Esophagus muscularis mucosa (tissue), 4 donors: ENCODE results near the gene PLPPR3. TPM values are rescaled to one million over a fixed set of nuclear protein-coding genes. Genes with fewer than 3 reads are reported as not detected.
A peak's percentile ranks its signal among the peaks of the same experiment; 100 is the strongest.
"Not testable (repeated sequence)": the region's sequence is repeated elsewhere in the genome, so short reads cannot be mapped to it uniquely, and the experiment has no call there.

Experiments
- DNase-seq: peaks from one replicate; pipeline ENCODE4 v3.0.0-alpha.2; 2017; ENCODE audit errors: extremely low spot score
- H3K27ac ChIP-seq, 4 donors: fragments of 200-600 bp; sonication (generic); replicated peaks in 1 of 4; 1 replicate in 3 of 4; 2 replicates in 1 of 4; pipeline ENCODE4 v1.5.1; 2016 to 2019; ENCODE audit warnings: mild to moderate bottlenecking in 1 of 4
- H3K27me3 ChIP-seq, 4 donors: fragments of 200-600 bp; sonication (generic); one replicate each; pipeline versions ENCODE4 v1.5.1 to v1.6.0; 2016 to 2019
- H3K36me3 ChIP-seq, 4 donors: fragments of 200-600 bp; sonication (generic); one replicate each; pipeline ENCODE4 v1.5.1; 2016 to 2019
- H3K4me1 ChIP-seq, 4 donors: fragments of 200-600 bp; sonication (generic); one replicate each; pipeline ENCODE4 v1.5.1; 2016 to 2019
- H3K4me3 ChIP-seq, 4 donors: fragments of 200-600 bp; sonication (generic); 1 replicate in 2 of 4; 2 replicates in 2 of 4; pipeline ENCODE4 v1.5.1; 2016 to 2019; ENCODE audit warnings: mild to moderate bottlenecking in 4 of 4, moderate library complexity in 1 of 4
- H3K9me3 ChIP-seq, 4 donors: fragments of 200-600 bp; sonication (generic); 1 replicate in 3 of 4; 2 replicates in 1 of 4; pipeline ENCODE4 v1.5.1; 2016 to 2019
- CTCF ChIP-seq, 3 experiments: fragments of 200-600 bp in 2 of 3; fragments of 450-650 bp in 1 of 3; sonication (generic) in 2 of 3; IDR thresholded peaks; one replicate each; pipeline ENCODE4 v1.5.1; 2017 to 2019; ENCODE audit warnings: antibody characterized with exemption in 3 of 3, mild to moderate bottlenecking in 2 of 3, moderate library complexity in 1 of 3
- EP300 ChIP-seq: sonication (generic); formaldehyde crosslinking; IDR thresholded peaks from one replicate; pipeline ENCODE4 v1.6.1; 2017; ENCODE audit warnings: antibody characterized with exemption
- POLR2A ChIP-seq: fragments of 450-650 bp; IDR thresholded peaks from one replicate; pipeline ENCODE4 v1.6.1; 2017; ENCODE audit warnings: antibody characterized with exemption, moderate library complexity, mild to moderate bottlenecking, low read depth
- POLR2AphosphoS5 ChIP-seq, 2 donors: sonication (generic); formaldehyde crosslinking; IDR thresholded peaks; one replicate each; pipeline ENCODE4 v1.6.1; 2017; ENCODE audit warnings: antibody characterized with exemption in 2 of 2
- WGBS: methylation state at CpG from one replicate; pipeline ENCODE4 v1.1.5; 2018; 5-methylcytosine and 5-hydroxymethylcytosine counted together
- intact Hi-C: fragments of 100-400 bp; cut with DNase I; formaldehyde crosslinking; loops from one replicate; pipeline ENCODE4 v1.15.1; 2023
- total RNA-seq, 4 donors: library from RNA; depleted of rRNA; stranded (reverse); fragments of >200 nt; gene quantifications; one replicate each; pipeline versions ENCODE4 v1.1.0 to v1.2.1, GENCODE V29; 2016

Gene PLPPR3
- total RNA-seq, 4 donors from 2014 or later = not detected

DNA sequence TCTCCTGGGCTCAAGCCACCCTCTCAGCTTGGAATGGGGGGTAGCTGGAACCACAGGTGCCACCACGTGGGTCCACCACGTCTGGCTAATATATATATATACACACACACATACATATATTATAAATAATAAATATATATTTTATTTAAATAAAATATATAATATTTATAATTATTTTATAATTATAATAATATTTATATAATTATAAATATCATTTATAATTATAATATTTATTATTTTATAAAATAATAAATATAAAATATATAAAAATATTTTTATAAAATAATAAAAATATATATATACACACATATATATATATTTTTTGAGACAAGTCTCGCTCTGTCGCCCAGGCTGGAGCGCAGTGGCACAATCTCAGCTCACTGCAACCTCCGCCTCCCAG is 32.8 kb upstream of the PLPPR3 start:
- Histone ChIP-seq H3K27me3 (peaks cover 0 to 73% (median 21%) of the 10 kb centered on the region in 4 donors), H3K4me1 (peaks cover 9 to 32% (median 28%) of the 10 kb centered on the region in 4 donors), H3K9me3 (no peaks in the 10 kb centered on the region), H3K27ac (no peak overlapping the region), H3K36me3 (no peaks in the 10 kb centered on the region), H3K4me3 (no peak overlapping the region)
- intact Hi-C loops = no loop called here
- 78% methylated on average over 6 of the region's 6 CpGs for WGBS
- no peak for DNase-seq
- TF ChIP-seq POLR2AphosphoS5 (IDR thresholded peaks at IDR 0.05) (no peak), EP300 (no peak)

DNA sequence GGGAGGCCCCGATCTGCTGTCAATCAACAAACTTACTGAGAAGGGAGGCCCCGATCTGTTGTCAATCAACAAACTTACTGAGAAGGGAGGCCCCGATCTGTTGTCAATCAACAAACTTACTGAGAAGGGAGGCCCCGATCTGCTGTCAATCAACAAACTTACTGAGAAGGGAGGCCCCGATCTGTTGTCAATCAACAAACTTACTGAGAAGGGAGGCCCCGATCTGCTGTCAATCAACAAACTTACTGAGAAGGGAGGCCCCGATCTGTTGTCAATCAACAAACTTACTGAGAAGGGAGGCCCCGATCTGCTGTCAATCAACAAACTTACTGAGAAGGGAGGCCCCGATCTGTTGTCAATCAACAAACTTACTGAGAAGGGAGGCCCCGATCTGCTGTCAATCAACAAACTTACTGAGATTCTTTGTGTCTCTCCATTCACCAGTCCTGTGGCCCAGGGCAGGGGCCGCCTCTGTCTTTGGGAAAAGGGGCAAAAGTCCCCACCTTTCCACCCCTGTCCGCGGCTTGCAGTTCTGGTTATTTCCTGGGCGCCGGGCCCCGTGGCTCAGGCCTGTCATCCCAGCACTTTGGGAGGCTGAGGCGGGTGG is 32.0 kb upstream of the PLPPR3 start:
- DNase-seq, H3K27ac ChIP-seq, H3K9me3 ChIP-seq, intact Hi-C loops, H3K4me3 ChIP-seq, H3K36me3 ChIP-seq: not testable (repeated sequence)
- peaks cover 0 to 65% (median 15%) of the 10 kb centered on the region in 4 donors for H3K27me3 ChIP-seq
- H3K4me1 ChIP-seq = peaks cover 9 to 31% (median 30%) of the 10 kb centered on the region in 4 donors
- WGBS = 93% methylated on average over 8 of the region's 17 CpGs

DNA sequence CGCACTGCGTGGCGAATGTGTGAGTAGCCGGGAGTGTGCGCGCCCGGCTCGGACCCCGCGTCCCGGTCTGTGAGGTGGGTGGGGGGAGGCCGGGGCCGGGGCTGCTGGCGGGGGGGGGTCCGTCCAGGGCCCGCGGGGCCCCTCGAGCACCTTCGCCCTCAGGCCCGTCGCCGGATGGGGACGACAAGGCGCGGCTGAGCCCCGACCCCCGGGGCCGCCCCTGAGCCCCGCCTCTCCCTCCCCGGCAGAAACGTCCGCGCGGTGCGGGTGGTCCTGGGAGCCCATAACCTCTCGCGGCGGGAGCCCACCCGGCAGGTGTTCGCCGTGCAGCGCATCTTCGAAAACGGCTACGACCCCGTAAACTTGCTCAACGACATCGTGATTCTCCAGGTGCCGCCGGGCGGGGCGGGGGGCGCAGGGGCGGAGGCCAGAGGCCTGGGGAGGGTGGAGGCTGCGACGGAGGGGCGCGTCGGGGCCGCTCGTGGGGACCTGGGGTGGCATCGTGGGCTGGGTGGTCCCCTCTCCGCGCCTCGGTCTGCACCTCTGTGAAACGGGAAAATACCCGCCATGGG is 31.3 kb upstream of the PLPPR3 start:
- no peak for DNase-seq
- no peaks in the 10 kb centered on the region for H3K9me3 ChIP-seq
- H3K27ac ChIP-seq = no peak overlapping the region
- 40% methylated on average over 9 of the region's 67 CpGs for WGBS
- H3K4me3 ChIP-seq = peak overlapping the region in 1 of 4 donors; percentile 18
- peaks cover 0 to 64% (median 12%) of the 10 kb centered on the region in 4 donors for H3K27me3 ChIP-seq
- H3K36me3 ChIP-seq = no peaks in the 10 kb centered on the region
- TF ChIP-seq POLR2AphosphoS5 (IDR thresholded peaks at IDR 0.05) = no peak
- no peak for TF ChIP-seq CTCF (IDR thresholded peaks at IDR 0.05)
- TF ChIP-seq EP300 = no peak
- TF ChIP-seq POLR2A = no peak
- peaks cover 9 to 37% (median 36%) of the 10 kb centered on the region in 4 donors for H3K4me1 ChIP-seq
- intact Hi-C loops = no loop called here

- intact Hi-C loops = no loop called here
- peak within 1 kb of the TSS; percentile 76 to 86 (median 80) for H3K27ac ChIP-seq
- H3K9me3 ChIP-seq = no peaks in the 10 kb centered on the region
- H3K4me1 ChIP-seq = peaks cover 13 to 44% (median 43%) of the 10 kb centered on the region in 4 donors
- 47% methylated on average over 44 of the region's 55 CpGs for WGBS
- peak within 1 kb of the TSS in 3 of 4 donors; percentile 33 to 36 (median 36) for H3K4me3 ChIP-seq
- no peak for TF ChIP-seq CTCF (IDR thresholded peaks at IDR 0.05)
- TF ChIP-seq POLR2AphosphoS5 (IDR thresholded peaks at IDR 0.05) = no peak
- no peak for TF ChIP-seq POLR2A
- no peak for TF ChIP-seq EP300
- DNase-seq = no peak
- H3K36me3 ChIP-seq = no peaks in the 10 kb centered on the region
- peaks cover 0 to 66% (median 12%) of the 10 kb centered on the region in 4 donors for H3K27me3 ChIP-seq
Observed at GRCh38 chr19:852136-853013, 30.6 kb upstream of the PLPPR3 start, which contains the start of gene ELANE. Gene ELANE, plus strand, starts transcription at chr19:852303. Its CDS starts 26 bp downstream, at chr19:852329.

DNA sequence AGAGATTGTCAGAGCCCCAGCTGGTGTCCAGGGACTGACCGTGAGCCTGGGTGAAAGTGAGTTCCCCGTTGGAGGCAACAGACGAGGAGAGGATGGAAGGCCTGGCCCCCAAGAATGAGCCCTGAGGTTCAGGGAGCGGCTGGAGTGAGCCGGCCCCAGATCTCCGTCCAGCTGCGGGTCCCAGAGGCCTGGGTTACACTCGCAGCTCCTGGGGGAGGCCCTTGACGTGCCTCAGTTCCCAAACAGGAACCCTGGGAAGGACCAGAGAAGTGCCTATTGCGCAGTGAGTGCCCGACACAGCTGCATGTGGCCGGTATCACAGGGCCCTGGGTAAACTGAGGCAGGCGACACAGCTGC is 29.2 kb upstream of the PLPPR3 start:
- Histone ChIP-seq H3K9me3 (no peaks in the 10 kb centered on the region), H3K4me3 (peak overlapping the region; percentile 32 to 36 (median 34)), H3K27ac (peak overlapping the region; percentile 76 to 86 (median 80)), H3K36me3 (no peaks in the 10 kb centered on the region), H3K4me1 (peaks cover 13 to 45% (median 44%) of the 10 kb centered on the region in 4 donors), H3K27me3 (peaks cover 0 to 69% (median 18%) of the 10 kb centered on the region in 4 donors)
- intact Hi-C loops = no loop called here
- TF ChIP-seq POLR2AphosphoS5 (IDR thresholded peaks at IDR 0.05) = no peak
- no peak for TF ChIP-seq CTCF (IDR thresholded peaks at IDR 0.05)
- TF ChIP-seq POLR2A = no peak
- no peak for TF ChIP-seq EP300
- WGBS = 20% methylated on average over 6 of the region's 13 CpGs
- DNase-seq = no peak
